Measurements from ENCODE around the gene CLASP1.
"Not testable (repeated sequence)": the region's sequence is repeated elsewhere in the genome, so short reads cannot be mapped to it uniquely, and the experiment has no call there.

CLASP1 gene

DNA sequence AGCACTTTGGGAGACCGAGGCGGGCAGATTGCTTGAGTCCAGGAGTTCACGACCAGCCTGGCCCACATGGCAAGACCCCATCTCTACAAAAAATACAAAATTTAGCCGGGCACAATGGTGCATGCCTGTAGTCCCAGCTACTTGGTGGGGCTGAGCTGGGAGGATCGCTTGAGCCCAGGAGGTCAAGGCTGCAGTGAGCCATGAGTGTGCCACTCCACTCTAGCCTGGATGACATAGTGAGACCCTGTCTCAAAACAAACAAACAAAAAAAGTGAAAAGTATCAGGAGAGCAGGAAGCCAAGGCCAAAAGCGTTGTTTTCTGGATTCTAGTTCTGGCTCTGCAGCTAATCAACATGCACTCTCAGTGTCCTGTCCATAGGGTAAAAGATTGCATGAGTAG, 10.7 kb upstream of the CLASP1 start:
- H3K23ac ChIP-seq (ENCODE audit: low read length) = no peak overlapping the region
- H3K4me1 ChIP-seq (ENCODE audit: control insufficient read depth, low read depth, low read length) = no peaks in the 10 kb centered on the region
- H3K18ac ChIP-seq (ENCODE audit: low read length) = no peak overlapping the region
- no peak overlapping the region for H2BK15ac ChIP-seq (replicated peaks; ENCODE audit: low read depth)
- no peaks in the 10 kb centered on the region for H3K36me3 ChIP-seq (ENCODE audit: control insufficient read depth, insufficient read depth, low read length)
- H3K4me2 ChIP-seq (ENCODE audit: low read length) = no peak overlapping the region
- H3K79me1 ChIP-seq (ENCODE audit: low read length) = no peaks in the 10 kb centered on the region
- no peaks in the 10 kb centered on the region for H3K27me3 ChIP-seq (ENCODE audit: insufficient read depth, low read length, poor library complexity)
- no peak overlapping the region for H3K27ac ChIP-seq (ENCODE audit: low read depth, low read length)
- no peak overlapping the region for H2BK5ac ChIP-seq (ENCODE audit: low read length)
- H3K4me3 ChIP-seq (ENCODE audit: low read length) = no peak overlapping the region
- no peak overlapping the region for H2BK120ac ChIP-seq (ENCODE audit: low read depth, low read length)
- WGBS (ENCODE audit: extremely low coverage, insufficient coverage, low lambda C conversion rate) = no CpG with 5 or more reads among the region's 6 CpGs
- H3K9ac ChIP-seq (ENCODE audit: low read length) = no peak overlapping the region
- H3K4ac ChIP-seq (ENCODE audit: low read depth, low read length) = no peak overlapping the region
- no peaks in the 10 kb centered on the region for H3K79me2 ChIP-seq (ENCODE audit: control insufficient read depth, insufficient read depth, low read length)
- H4K8ac ChIP-seq (ENCODE audit: low read depth, low read length) = no peak overlapping the region
- H3K56ac ChIP-seq (ENCODE audit: low read length) = no peak overlapping the region
- DNase-seq = no peak
- no peak overlapping the region for H2AK5ac ChIP-seq (ENCODE audit: low read length)
- H4K5ac ChIP-seq (ENCODE audit: low read length) = no peak overlapping the region

DNA sequence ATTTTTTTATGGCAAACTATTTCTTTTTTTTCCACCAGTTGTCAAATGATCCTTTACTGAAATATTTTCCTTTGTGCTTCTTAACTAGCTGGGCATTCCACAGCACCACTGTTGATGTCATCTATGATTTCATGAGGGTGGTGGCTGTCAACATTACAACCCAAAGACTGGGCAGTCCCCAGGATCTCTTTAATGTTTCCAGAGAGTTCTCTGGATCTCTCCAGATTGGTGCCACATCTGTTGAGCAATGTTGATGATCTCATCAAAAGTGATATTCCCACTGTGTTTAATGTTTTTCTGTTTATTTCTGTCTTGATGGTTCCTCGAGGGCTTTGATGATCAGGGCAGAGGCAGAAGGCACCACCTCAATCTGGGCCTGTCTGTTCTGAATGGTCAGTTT, 9.1 kb upstream of the CLASP1 start:
- not testable (repeated sequence) for H3K79me2 ChIP-seq (ENCODE audit: control insufficient read depth, insufficient read depth, low read length); H3K9ac ChIP-seq (ENCODE audit: low read length); H3K23ac ChIP-seq (ENCODE audit: low read length); H2BK5ac ChIP-seq (ENCODE audit: low read length); H4K5ac ChIP-seq (ENCODE audit: low read length); DNase-seq; H2BK120ac ChIP-seq (ENCODE audit: low read depth, low read length); H3K4me1 ChIP-seq (ENCODE audit: control insufficient read depth, low read depth, low read length); H3K27me3 ChIP-seq (ENCODE audit: insufficient read depth, low read length, poor library complexity); H3K27ac ChIP-seq (ENCODE audit: low read depth, low read length); H3K4me2 ChIP-seq (ENCODE audit: low read length); H3K18ac ChIP-seq (ENCODE audit: low read length); H3K4me3 ChIP-seq (ENCODE audit: low read length); H3K4ac ChIP-seq (ENCODE audit: low read depth, low read length); H3K79me1 ChIP-seq (ENCODE audit: low read length); H2BK15ac ChIP-seq (replicated peaks; ENCODE audit: low read depth); H2AK5ac ChIP-seq (ENCODE audit: low read length); H3K36me3 ChIP-seq (ENCODE audit: control insufficient read depth, insufficient read depth, low read length); H4K8ac ChIP-seq (ENCODE audit: low read depth, low read length); H3K56ac ChIP-seq (ENCODE audit: low read length)
- WGBS (ENCODE audit: extremely low coverage, insufficient coverage, low lambda C conversion rate) = no CpG with 5 or more reads among the region's 1 CpG

DNA sequence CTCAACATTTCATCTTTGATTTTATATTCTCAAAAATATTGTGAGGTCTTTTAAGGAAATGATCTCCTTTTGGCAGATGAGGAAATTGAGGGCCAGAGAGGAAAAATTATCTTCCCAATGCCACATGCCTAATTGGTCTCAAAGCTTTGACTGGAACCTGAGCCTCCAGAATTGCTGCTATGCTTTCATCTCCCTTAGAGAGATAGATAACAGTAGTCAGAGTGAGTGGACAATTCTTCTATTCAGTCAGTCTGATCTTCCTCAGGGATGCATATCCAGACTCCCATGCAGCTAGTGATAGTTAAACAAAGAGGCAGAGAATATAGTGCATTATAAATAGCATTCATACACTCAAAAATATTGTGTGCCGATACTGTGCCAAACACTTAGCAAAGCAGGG, 3.8 kb upstream of the CLASP1 start:
- Histone ChIP-seq H3K79me1 (ENCODE audit: low read length) (no peaks in the 10 kb centered on the region), H3K4me2 (ENCODE audit: low read length) (no peak overlapping the region), H3K18ac (ENCODE audit: low read length) (no peak overlapping the region), H3K79me2 (ENCODE audit: control insufficient read depth, insufficient read depth, low read length) (peaks cover 7% of the 10 kb centered on the region), H2BK5ac (ENCODE audit: low read length) (no peak overlapping the region), H2BK15ac (replicated peaks; ENCODE audit: low read depth) (no peak overlapping the region), H3K23ac (ENCODE audit: low read length) (no peak overlapping the region), H3K27ac (ENCODE audit: low read depth, low read length) (no peak overlapping the region), H3K4me3 (ENCODE audit: low read length) (no peak overlapping the region), H2BK120ac (ENCODE audit: low read depth, low read length) (no peak overlapping the region), H3K9ac (ENCODE audit: low read length) (no peak overlapping the region), H3K27me3 (ENCODE audit: insufficient read depth, low read length, poor library complexity) (no peaks in the 10 kb centered on the region), H2AK5ac (ENCODE audit: low read length) (no peak overlapping the region), H4K8ac (ENCODE audit: low read depth, low read length) (no peak overlapping the region), H3K4ac (ENCODE audit: low read depth, low read length) (no peak overlapping the region), H4K5ac (ENCODE audit: low read length) (no peak overlapping the region), H3K36me3 (ENCODE audit: control insufficient read depth, insufficient read depth, low read length) (no peaks in the 10 kb centered on the region), H3K56ac (ENCODE audit: low read length) (no peak overlapping the region), H3K4me1 (ENCODE audit: control insufficient read depth, low read depth, low read length) (no peaks in the 10 kb centered on the region)
- DNase-seq = no peak
- WGBS (ENCODE audit: extremely low coverage, insufficient coverage, low lambda C conversion rate) = no CpG with 5 or more reads among the region's 1 CpG

DNA sequence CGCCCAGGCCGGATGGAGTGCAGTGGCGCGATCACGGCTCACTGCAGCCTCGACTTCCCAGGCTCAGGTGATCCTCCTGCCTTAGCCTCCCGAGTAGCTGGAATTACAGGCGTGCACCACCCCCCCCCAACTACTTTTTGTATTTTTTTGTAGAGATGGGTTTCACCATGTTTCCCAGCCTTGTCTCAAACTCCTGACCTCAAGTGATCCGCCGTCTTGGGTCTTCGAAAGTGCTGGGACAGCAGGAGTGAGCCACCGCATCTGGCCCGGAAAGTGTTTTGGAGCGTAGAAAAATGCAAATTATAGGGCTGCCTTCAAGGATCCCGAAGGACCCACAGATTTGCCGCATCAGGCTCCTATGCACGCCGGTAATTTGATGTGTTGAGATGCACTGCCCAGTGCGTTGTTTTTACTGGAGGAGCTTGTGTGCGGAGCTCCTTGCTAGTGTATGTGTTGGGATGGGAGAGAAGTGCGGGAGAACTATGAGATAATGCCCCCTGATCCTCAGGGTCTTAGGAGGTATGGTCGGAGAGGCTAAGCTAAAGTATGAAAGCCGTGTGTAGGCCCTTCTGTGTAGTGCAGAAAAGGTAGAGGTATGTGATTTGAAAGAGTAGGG, 1.2 kb upstream of the CLASP1 start:
- Histone ChIP-seq H3K4me1 (ENCODE audit: control insufficient read depth, low read depth, low read length) (no peaks in the 10 kb centered on the region), H2BK15ac (replicated peaks; ENCODE audit: low read depth) (no peak overlapping the region), H3K56ac (ENCODE audit: low read length) (peak overlapping the region; percentile 99), H3K18ac (ENCODE audit: low read length) (no peak overlapping the region), H2AK5ac (ENCODE audit: low read length) (no peak overlapping the region), H2BK120ac (ENCODE audit: low read depth, low read length) (no peak overlapping the region), H2BK5ac (ENCODE audit: low read length) (no peak overlapping the region), H3K27ac (ENCODE audit: low read depth, low read length) (peak overlapping the region; percentile 96), H3K79me1 (ENCODE audit: low read length) (peaks cover 6% of the 10 kb centered on the region), H3K23ac (ENCODE audit: low read length) (no peak overlapping the region), H4K8ac (ENCODE audit: low read depth, low read length) (no peak overlapping the region), H4K5ac (ENCODE audit: low read length) (no peak overlapping the region), H3K27me3 (ENCODE audit: insufficient read depth, low read length, poor library complexity) (no peaks in the 10 kb centered on the region), H3K4me3 (ENCODE audit: low read length) (peak overlapping the region; percentile 97), H3K36me3 (ENCODE audit: control insufficient read depth, insufficient read depth, low read length) (no peaks in the 10 kb centered on the region), H3K4me2 (ENCODE audit: low read length) (peak overlapping the region; percentile 21), H3K79me2 (ENCODE audit: control insufficient read depth, insufficient read depth, low read length) (peaks cover 23% of the 10 kb centered on the region), H3K4ac (ENCODE audit: low read depth, low read length) (no peak overlapping the region), H3K9ac (ENCODE audit: low read length) (peak overlapping the region; percentile 98)
- no CpG with 5 or more reads among the region's 23 CpGs for WGBS (ENCODE audit: extremely low coverage, insufficient coverage, low lambda C conversion rate)
- peak; percentile 40 for DNase-seq

DNA sequence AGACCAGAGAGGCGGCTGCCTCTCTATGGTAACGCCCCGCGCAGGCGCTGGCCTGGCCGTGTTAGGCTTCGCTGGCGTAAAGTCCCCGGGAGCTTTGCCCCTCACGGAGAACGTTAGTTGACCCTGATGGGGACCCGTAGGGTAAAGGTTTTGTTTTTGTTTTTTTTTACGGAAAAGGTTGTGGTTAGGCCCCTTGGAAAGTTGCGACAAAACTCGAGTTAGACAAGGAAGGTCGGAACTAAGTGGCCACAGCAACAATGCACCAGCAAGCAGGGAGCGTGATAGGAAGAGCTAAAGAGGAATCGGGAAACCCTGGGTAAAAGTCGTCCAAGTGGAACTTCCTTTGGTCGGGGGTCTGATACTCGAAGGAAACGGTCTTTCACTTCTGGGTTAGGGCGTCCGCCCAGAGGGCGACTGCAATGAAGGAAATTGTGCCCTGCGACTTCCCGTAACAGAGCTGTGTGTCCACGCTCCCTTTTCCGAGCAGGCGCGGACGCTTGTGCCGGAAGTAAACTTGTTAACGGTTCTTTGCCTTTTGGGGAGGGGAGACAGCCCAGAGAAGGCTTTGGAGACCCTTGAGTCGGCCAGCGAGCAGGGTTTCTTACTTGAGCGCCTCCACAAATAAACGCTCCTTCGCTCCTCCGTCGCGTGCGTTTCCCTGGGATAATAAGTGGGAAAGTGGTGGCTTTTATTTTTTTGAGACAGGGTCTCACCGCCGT, 493 bp upstream of the CLASP1 start:
- peak overlapping the region; percentile 97 for H3K4me3 ChIP-seq (ENCODE audit: low read length)
- H4K8ac ChIP-seq (ENCODE audit: low read depth, low read length) = no peak overlapping the region
- H3K4ac ChIP-seq (ENCODE audit: low read depth, low read length) = peak overlapping the region; percentile 18
- peaks cover 6% of the 10 kb centered on the region for H3K79me1 ChIP-seq (ENCODE audit: low read length)
- peak; percentile 99 for DNase-seq
- no CpG with 5 or more reads among the region's 45 CpGs for WGBS (ENCODE audit: extremely low coverage, insufficient coverage, low lambda C conversion rate)
- H3K4me2 ChIP-seq (ENCODE audit: low read length) = peak overlapping the region; percentile 21
- H2BK15ac ChIP-seq (replicated peaks; ENCODE audit: low read depth) = no peak overlapping the region
- peak overlapping the region; percentile 76 for H2BK5ac ChIP-seq (ENCODE audit: low read length)
- H3K36me3 ChIP-seq (ENCODE audit: control insufficient read depth, insufficient read depth, low read length) = no peaks in the 10 kb centered on the region
- no peaks in the 10 kb centered on the region for H3K4me1 ChIP-seq (ENCODE audit: control insufficient read depth, low read depth, low read length)
- H4K5ac ChIP-seq (ENCODE audit: low read length) = peak overlapping the region; percentile 93
- H2BK120ac ChIP-seq (ENCODE audit: low read depth, low read length) = no peak overlapping the region
- H3K18ac ChIP-seq (ENCODE audit: low read length) = peak overlapping the region; percentile 85
- H3K79me2 ChIP-seq (ENCODE audit: control insufficient read depth, insufficient read depth, low read length) = peaks cover 28% of the 10 kb centered on the region
- no peak overlapping the region for H2AK5ac ChIP-seq (ENCODE audit: low read length)
- H3K56ac ChIP-seq (ENCODE audit: low read length) = peak overlapping the region; percentile 99
- no peak overlapping the region for H3K23ac ChIP-seq (ENCODE audit: low read length)
- H3K27ac ChIP-seq (ENCODE audit: low read depth, low read length) = peak overlapping the region; percentile 96
- H3K27me3 ChIP-seq (ENCODE audit: insufficient read depth, low read length, poor library complexity) = no peaks in the 10 kb centered on the region
- peak overlapping the region; percentile 98 for H3K9ac ChIP-seq (ENCODE audit: low read length)

Measured in mesendoderm (in vitro differentiated cells).